Osteoblast (primary cell): ENCODE results near the gene DIP2B. TPM values are rescaled to one million over a fixed set of nuclear protein-coding genes. Genes with fewer than 3 reads are reported as not detected.
A peak's percentile ranks its signal among the peaks of the same experiment; 100 is the strongest.

Source experiments
- DNase-seq: peaks from one replicate; pipeline ENCODE4 v3.0.0; 2011; ENCODE audit warnings: low spot score, mixed read lengths; ENCODE audit not compliant: insufficient read length; ENCODE audit errors: missing footprints
- H2AFZ ChIP-seq: 2 replicates; pipeline ENCODE4 v1.6.0; 2011; ENCODE audit warnings: mild to moderate bottlenecking, low read length
- H3K27ac ChIP-seq: 2 replicates; pipeline ENCODE4 v1.5.1; 2011; ENCODE audit warnings: mild to moderate bottlenecking, low read depth, low read length, moderate library complexity
- H3K27me3 ChIP-seq: 2 replicates; pipeline ENCODE4 v1.6.0; 2012; ENCODE audit warnings: mild to moderate bottlenecking, control low read depth, inconsistent platforms, low read length, moderate library complexity; ENCODE audit not compliant: insufficient read depth
- H3K36me3 ChIP-seq: 2 replicates; pipeline ENCODE4 v1.5.1; 2011; ENCODE audit warnings: mild to moderate bottlenecking, low read length, control low read depth, moderate library complexity; ENCODE audit not compliant: insufficient read depth
- H3K4me1 ChIP-seq: 2 replicates; pipeline ENCODE4 v1.5.1; 2011; ENCODE audit warnings: mild to moderate bottlenecking, low read length, control low read depth, moderate library complexity; ENCODE audit not compliant: insufficient read depth
- H3K4me2 ChIP-seq: 2 replicates; pipeline ENCODE4 v1.6.0; 2011; ENCODE audit warnings: mild to moderate bottlenecking, low read length; ENCODE audit not compliant: insufficient read depth
- H3K4me3 ChIP-seq: fragments of 200-600 bp; sonication (generic); 3 replicates; pipeline ENCODE4 v1.5.1; 2012; ENCODE audit warnings: mild to moderate bottlenecking, low read length, inconsistent platforms; ENCODE audit not compliant: insufficient read depth
- H3K79me2 ChIP-seq: 2 replicates; pipeline ENCODE4 v1.6.0; 2012; ENCODE audit warnings: mild to moderate bottlenecking, low read length, control low read depth, inconsistent platforms; ENCODE audit not compliant: insufficient read depth
- H3K9me3 ChIP-seq: 2 replicates; pipeline ENCODE4 v1.5.1; 2011; ENCODE audit warnings: low read depth, low read length, control low read depth
- H4K20me1 ChIP-seq: 2 replicates; pipeline ENCODE4 v1.6.0; 2012; ENCODE audit warnings: mild to moderate bottlenecking, low read length, control low read depth; ENCODE audit not compliant: insufficient read depth
- CTCF ChIP-seq: IDR thresholded peaks from 2 replicates; pipeline ENCODE4 v1.5.1; 2011; ENCODE audit warnings: mild to moderate bottlenecking, low read depth, low read length, moderate library complexity; ENCODE audit errors: extremely low read depth
- total RNA-seq: library from RNA; depleted of rRNA; stranded (reverse); fragments of >200 nt; gene quantifications from 2 replicates; pipeline ENCODE4 v1.2.3, GENCODE V29; 2012

The DIP2B gene
- total RNA-seq, 1 donor, result 28.2 TPM

DNA sequence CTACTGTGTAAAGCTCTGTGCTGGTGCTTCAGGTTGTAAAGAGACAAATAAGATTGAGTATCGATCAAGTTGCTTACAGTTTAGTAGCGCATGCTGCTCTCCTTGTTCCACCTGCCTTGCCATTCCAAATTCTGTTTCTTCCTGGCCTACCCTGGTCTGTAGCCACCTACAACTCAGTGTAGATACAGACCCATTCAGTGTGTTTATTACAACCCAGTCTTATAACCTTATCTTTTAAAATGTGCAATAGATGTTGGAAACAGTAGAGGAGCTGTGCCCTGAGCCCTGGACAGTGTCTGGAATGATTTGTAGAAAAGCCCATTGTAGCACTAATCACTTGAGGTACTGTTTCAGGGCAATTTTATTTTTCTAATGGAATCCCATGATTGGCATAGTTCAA lies 68.5 kb downstream of the DIP2B start:
- Histone ChIP-seq H3K27ac (no peak overlapping the region), H3K4me2 (no peak overlapping the region), H3K4me1 (peaks cover 25% of the 10 kb centered on the region), H3K27me3 (no peaks in the 10 kb centered on the region), H2AFZ (no peak overlapping the region), H3K4me3 (no peak overlapping the region), H4K20me1 (no peaks in the 10 kb centered on the region), H3K79me2 (peaks cover 47% of the 10 kb centered on the region), H3K9me3 (no peaks in the 10 kb centered on the region), H3K36me3 (no peaks in the 10 kb centered on the region)
- TF ChIP-seq CTCF, result no peak
- DNase-seq, result no peak

- Histone ChIP-seq H3K27ac (no peak overlapping the region), H3K79me2 (peaks cover 39% of the 10 kb centered on the region), H3K4me1 (peaks cover 19% of the 10 kb centered on the region), H3K4me2 (no peak overlapping the region), H3K9me3 (no peaks in the 10 kb centered on the region), H4K20me1 (no peaks in the 10 kb centered on the region), H3K36me3 (no peaks in the 10 kb centered on the region), H3K27me3 (no peaks in the 10 kb centered on the region), H3K4me3 (no peak overlapping the region), H2AFZ (no peak overlapping the region)
- no peak for DNase-seq
- no peak for TF ChIP-seq CTCF
Observed at GRCh38 chr12:50574601-50575348, 70.0 kb downstream of the DIP2B start.

DNA sequence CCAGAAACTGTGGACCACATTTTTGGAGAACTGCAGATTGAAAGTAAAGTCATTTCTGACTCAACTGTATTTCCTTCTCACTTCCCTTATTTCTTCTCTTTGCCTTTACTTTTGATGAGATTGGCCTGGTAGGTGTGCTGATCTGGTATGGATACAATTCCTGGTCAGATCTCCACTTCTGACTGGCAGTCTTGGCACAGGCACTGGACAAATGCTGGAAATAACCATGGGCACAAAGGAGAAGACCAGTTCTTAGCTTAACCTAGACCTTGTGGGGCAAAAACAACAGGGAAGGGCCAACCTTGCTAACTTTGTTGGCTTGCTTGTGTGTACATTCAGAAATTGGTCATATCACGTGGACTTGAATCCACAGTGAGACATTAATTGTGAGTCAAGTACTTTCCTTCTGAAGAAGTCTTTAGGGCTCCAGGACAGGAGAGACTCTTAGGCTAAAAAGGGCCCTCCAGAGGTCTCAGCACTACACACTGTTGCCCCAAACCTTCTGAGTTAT lies 75.0 kb downstream of the DIP2B start:
- Histone ChIP-seq H3K9me3 (no peaks in the 10 kb centered on the region), H3K4me3 (no peak overlapping the region), H3K4me2 (no peak overlapping the region), H3K36me3 (no peaks in the 10 kb centered on the region), H3K4me1 (peaks cover 25% of the 10 kb centered on the region), H2AFZ (no peak overlapping the region), H3K27ac (peak overlapping the region; percentile 17), H4K20me1 (peaks cover 10% of the 10 kb centered on the region), H3K27me3 (no peaks in the 10 kb centered on the region), H3K79me2 (peaks cover 44% of the 10 kb centered on the region)
- peak; percentile 71 for DNase-seq
- no peak for TF ChIP-seq CTCF

- Histone ChIP-seq H2AFZ (no peak overlapping the region), H3K27ac (peak overlapping the region; percentile 83), H3K27me3 (no peaks in the 10 kb centered on the region), H3K79me2 (peaks cover 46% of the 10 kb centered on the region), H3K4me1 (peaks cover 25% of the 10 kb centered on the region), H3K9me3 (no peaks in the 10 kb centered on the region), H3K36me3 (no peaks in the 10 kb centered on the region), H3K4me2 (no peak overlapping the region), H3K4me3 (no peak overlapping the region), H4K20me1 (peaks cover 10% of the 10 kb centered on the region)
- DNase-seq, result no peak
- no peak for TF ChIP-seq CTCF
Observed at GRCh38 chr12:50580436-50580835, 75.7 kb downstream of the DIP2B start.
